GM19193 (cell line): ENCODE data around the gene ARL5C.

Source experiments
- POLR2A ChIP-seq: IDR thresholded peaks from 4 replicates; pipeline ENCODE4 v1.6.1; 2011; ENCODE audit not compliant: insufficient read depth, insufficient read length; ENCODE audit errors: extremely low read depth

Gene ARL5C

DNA sequence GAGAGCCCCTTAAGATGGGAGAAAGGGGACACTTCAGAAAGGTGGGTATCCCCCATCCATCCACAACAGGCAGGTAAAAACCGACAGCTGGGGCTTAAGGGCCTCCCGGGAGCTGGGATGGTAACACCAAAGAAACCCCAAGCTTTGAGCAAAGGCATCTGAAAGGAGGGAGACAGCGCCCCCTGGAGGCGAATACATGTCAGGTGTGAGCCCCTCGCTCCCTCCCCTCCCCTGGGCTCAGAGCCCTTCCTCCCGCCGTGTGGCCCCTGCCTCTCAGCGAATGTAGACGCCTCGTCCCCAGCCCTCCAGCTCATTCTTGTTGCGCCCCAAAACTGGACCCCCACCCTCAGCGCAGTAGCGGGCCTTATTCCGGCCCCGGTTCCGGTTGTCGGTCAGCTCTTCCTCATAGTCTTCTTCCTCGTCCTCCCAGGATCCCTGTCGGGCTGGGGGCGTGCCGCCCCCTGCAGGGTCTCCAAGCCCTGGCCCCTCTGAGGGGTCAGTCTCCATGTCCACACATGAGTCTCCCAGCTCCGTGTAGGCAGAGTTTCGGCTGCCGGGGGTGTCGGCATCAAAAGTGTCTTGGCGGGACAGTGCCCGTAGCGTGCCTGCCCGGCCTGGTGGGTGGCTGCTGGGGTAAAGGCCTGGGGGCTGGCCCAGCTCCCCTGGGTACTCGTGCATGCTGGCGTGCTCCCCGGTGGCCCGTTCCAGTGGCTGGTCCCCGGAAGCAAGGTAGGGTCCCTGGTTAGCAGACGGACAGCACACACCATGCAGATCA is 9.1 kb upstream of the ARL5C start:
- TF ChIP-seq POLR2A = no peak

DNA sequence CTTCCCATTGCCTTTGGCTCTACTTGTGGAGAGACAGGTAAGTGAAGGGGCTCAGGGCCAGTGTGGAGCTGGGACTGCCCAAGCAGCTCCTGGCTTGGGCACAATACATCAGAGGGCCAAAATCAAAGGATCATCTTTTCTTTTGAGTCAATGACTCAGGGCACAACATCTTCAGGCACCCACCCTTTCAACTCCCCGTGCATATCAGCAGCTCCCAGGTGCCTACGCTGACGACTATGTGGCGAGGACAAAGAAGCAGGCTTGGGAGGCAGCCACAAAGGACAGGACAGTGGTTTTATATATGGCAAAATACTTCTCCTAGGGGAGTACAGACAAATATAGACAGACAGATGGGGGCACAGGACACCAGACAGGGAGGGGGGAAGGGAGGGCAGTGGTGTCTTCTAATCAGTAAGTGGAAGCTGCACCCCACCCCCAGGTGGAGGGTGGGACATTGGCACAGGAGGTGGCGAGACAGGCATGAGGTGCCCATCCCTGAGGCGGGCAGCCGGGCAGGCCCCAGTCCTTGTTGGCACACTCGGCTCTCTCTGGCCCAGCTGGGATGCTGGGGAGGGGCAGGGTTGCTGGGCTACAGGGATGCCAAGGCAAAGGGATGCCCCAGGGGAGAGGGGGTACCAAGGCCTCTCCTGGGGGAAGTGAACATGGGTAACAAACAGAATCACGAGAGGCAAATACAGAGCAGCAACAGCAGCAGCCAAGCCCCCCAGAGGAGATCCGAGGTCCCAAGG is 7.7 kb upstream of the ARL5C start:
- no peak for TF ChIP-seq POLR2A

DNA sequence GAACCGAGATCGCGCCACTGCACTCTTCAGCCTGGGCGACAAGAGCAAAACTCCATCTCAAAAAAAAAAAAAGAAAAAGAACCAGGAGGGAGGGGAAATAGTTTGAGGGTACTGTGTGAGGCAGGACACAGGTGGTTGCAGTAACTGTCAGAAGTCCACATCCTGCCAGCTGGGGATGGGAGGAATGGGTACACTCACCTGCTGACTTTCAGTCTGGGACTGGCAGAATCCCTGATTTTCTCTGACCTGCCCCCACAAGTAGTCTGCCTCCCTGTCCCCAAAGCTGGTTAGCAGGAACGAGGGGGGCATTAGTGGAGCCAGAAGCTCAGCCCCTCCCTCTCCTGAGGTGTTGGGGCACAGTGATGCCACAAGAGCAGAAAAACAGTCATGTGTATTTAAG is 7.1 kb upstream of the ARL5C start:
- TF ChIP-seq POLR2A = no peak

DNA sequence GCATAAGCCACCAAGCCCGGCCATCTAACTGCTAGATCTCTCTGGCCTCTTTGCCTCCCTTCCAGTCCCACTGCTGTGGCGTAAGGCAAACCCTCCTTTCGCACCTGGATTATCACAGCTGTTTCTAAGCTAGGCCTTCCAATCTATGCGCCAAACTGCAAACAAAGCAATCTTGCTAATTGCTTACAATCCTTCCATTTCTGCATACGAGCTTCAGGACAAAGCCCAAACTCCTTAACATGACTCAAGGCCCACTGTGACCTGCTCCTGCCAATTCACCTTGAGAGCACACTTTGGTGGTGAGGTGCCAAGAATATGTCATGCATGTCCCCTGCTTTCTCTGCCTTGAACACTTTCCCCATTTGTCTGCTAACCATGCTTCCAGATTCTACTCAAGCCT is 6.0 kb upstream of the ARL5C start:
- TF ChIP-seq POLR2A = no peak

DNA sequence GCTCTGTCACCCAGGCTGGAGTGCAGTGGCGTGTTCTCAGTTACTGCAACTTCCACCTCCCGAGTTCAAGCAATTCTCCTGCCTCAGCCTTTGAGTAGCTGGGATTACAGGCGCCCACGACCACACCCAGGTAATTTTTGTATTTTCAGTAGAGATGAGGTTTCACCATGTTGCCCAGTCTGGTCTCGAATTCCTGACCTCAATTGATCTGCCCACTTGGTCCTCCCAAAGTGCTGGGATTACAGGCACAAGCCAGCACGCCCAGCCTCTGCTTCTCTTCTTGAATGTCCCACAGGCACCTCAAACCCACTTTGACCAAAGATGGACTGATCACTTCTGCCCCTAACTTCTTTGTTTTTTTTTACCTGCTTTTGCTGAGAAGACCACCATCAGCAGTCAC is 4.6 kb upstream of the ARL5C start:
- TF ChIP-seq POLR2A = no peak

DNA sequence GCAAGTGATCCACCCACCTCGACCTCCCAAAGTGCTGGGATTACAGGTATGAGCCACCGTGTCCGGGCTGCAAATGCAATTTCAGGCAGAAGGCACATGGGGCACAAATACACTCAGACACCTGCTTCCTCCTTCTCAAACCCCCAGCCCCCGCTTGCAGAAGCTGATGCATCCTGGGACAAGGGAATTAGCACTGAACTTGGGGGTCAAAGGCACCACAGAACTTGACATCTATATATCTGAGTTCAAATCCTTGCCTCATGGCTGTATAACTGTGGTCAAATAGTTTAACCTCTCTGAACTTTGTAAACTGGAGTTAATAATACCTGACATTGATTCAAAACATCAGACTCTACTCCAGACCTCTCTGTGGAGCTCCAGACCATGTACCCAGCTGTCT is 4.1 kb upstream of the ARL5C start:
- no peak for TF ChIP-seq POLR2A

DNA sequence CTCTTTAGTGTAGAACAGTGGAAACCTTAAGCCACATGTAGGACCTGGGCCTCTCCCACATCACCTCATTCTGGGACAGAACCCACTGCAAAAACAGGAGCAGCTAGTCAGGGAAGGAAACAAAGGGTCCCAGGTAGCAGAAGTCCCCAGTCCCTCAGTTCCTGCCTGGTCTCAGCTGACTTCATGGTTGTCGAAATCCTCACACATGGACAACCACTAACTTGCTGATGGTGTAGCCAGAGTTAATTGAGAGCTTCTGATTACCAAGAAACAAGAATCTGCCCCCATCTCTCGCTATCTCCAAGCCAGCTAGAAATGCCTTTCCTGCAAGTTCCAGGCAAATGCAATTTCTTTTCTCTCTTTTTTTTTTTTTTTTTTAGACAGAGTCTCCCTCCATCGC is 3.6 kb upstream of the ARL5C start:
- no peak for TF ChIP-seq POLR2A

DNA sequence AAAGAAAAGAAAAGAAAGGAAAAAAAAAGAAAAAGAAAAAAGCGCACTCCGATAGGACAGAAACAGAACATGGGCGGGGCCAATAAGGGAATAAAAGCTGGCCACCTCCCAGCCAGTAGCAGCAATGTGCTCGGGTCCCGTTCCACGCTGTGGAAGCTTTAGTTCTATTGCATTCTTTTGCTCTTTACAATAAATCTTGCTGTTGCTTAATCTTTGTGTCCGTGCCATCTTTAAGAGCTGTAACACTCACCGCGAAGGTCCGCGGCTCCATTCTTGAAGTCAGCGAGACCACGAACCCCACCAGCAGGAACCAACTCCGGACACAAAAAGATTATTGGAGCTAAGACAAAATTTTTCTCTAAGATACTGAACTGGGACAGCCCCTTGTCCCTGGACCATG is 3.1 kb upstream of the ARL5C start:
- no peak for TF ChIP-seq POLR2A

DNA sequence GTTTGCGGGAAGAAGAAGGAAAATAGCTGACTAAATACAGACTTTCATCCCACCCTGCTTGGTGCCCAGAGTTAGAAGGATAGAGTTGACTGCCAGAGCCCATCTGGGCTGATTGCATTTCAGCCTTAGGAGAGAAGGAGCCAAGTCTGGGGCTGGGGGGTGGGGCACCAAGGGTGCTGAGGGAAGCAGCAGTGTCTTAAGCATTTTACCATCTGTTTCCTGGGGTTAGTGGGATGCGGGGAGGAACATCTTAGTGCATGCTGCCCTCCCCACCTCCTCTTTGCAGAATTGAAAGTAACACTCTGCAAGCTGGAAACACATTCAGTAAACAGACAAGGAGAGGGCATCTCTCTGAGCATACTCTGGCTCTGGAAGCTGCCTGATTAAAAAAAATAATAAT is 1.5 kb upstream of the ARL5C start:
- no peak for TF ChIP-seq POLR2A

DNA sequence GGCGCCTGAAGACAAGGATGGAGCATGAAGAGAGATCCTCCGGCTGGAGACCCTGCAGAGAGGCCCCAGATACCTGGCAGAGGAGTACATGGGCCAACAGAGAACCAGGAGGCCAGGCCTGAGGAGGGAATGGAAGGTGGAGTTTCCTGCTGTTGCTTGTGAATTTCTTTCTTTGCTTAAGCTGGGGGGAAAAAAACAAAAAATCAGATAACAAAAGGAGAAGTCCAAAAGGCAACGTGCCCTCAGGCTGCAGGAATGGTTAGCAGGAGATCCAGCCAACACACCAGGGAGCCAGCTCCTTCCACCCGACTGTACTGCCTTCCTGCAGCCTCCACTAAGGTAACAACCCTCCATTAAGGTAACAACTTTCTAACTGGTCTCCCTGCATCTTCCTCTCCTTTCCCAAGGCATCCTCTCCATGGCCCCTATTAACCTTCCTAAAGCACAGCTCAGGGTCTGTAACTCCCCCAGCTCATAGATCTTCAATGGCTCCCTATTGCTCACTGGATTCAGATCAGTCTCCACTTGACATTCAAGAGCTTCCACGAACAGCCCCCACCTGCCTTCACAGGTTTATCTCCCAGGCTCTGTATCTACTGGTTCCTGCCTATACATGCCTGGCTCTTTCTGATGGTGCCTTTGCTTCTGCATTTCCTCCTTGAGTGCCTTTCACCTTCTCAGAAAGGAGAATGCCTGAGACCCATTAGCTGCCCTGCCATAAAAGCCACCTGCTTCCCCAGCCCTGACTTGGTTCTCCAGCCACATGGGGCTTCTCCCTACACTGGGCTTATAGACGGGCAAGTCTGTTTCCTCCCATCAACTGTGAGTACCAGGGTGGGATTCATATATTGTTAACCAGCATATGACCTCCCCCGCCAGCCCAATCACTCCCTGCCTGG is 725 bp upstream of the ARL5C start:
- TF ChIP-seq POLR2A = no peak

DNA sequence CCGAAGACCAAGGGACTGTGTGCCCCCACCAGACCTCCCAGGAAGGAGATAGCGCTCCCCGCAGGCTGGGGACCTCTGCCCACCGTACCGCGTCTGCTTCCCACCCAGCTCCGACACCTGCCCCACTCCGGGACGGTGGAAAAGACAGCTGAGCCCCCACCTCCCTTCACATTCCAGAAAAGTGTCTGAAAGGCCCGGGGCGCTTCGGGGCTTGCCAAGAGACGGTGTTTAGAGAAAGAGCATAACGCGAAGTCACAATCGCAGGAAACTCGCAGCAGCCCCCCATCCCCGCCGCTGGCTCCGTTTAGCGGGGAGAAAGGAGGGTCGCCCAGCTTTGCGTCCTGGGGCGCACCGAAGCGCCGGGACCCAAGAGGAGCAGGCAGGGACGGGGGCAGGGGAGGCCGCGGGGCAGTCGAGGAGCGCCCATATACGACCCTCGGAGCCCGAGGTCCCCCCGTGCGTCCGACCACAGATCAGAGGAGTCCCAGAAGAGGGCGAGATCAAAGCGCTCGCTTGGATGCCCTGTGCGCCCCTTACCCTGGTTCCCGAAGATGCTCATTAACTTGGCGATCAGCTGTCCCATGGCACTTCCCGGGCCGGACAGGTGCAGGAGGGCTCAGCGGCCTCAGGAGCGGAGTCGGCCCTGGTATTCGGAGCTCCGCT is 652 bp downstream of the ARL5C start:
- TF ChIP-seq POLR2A = no peak

DNA sequence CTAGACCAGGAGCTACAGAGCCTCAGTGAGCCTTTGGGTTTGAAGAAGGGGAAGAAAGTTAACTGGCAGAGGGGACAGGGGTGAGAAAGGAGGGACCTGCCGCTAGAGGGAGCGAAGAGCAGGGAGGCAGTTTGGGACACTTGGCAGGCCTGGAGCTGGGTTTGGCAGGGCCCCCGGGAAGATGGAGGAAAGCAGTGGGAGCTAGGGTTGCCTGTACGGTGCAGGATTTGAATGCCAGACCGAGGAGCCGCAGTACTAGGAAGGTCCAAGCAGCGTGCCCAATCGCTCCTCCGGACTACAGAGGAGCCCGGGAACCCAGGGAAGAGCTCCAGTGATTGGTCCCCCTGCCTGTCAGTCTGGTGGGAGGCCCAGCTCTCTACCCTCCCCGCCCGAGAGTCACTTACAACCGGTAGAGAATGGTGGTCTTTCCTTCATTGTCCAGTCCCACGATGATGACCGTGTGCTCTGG is 1.3 kb downstream of the ARL5C start:
- TF ChIP-seq POLR2A = peak; percentile 18

DNA sequence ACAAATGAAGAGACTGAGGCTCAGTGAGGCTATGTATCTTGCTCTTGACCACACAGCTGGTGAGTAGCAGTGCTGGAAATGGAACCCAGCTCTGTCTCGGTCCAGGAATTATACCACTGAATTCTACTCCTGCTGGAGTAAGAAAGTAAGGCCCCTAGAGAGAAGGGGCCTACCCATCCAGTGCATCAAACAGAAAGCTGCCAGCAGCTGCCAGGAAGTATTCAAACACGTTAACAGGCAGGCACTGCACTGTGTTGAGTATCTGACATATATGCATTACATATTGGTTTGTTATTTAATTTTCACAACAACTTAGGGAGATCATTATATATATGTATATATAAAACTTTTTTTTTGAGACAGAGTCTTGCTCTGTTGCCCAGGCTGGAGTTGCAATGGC is 4.0 kb downstream of the ARL5C start:
- TF ChIP-seq POLR2A = no peak

DNA sequence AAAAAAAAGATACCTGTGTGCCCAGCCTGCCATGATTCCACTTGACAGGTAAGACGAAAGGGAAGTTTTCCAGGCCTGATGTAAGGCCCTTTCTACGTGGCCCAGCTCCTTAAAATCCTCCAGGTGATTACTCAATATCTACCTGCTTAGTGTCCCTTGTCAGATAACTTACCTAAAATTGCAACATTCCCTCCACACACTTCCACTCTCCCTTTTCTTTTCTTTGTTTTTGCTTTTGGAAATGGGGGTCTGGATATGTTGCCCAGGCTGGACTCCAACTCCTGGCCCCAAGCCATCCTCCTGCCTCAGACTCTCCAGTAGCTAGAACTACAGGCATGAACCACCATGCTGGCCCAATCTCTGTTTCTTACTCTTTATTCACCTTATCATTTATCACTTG is 7.3 kb downstream of the ARL5C start:
- no peak for TF ChIP-seq POLR2A

DNA sequence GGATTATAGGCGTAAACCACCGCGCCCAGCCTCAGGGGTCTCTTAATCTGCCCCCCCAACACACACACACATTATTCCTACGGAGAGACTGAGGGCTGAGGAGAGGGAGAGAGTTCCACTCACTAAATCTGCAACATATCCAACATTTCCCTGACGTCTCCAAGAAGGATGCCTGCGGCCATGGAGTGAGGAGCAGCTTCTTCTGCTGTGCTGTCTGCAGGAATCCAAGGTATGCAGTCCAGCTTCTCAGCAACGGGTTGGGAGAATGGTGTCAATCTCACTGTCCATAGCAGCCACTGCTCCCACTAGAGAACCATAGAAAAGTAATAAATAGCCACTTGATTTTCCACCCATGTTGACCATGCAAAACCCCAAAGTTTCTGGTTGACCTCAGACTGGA is 9.5 kb downstream of the ARL5C start:
- no peak for TF ChIP-seq POLR2A
